GM12865 (cell line): ENCODE data around the gene NOP16.

Source experiments
- DNase-seq: peaks from one replicate; pipeline ENCODE4 v3.0.0; 2010; ENCODE audit warnings: low read depth
- H3K4me3 ChIP-seq: 2 replicates; pipeline ENCODE4 v1.5.1; 2011; ENCODE audit warnings: mild to moderate bottlenecking, low read depth, low read length, control low read depth
- CTCF ChIP-seq: IDR thresholded peaks from 2 replicates; pipeline ENCODE4 v1.5.1; 2011; ENCODE audit warnings: low read length, control low read depth, low read depth, inconsistent platforms; ENCODE audit not compliant: insufficient read depth; ENCODE audit errors: missing control alignments

Gene NOP16

GRCh38 chr5:176342766-176343458 is 45.5 kb downstream of the NOP16 start:
- no peak for TF ChIP-seq CTCF

GRCh38 chr5:176342158-176342483 is 46.3 kb downstream of the NOP16 start:
- H3K4me3 ChIP-seq = no peak overlapping the region
- no peak for DNase-seq
- no peak for TF ChIP-seq CTCF

More at GRCh38 chr5:176342766-176343458, 45.5 kb downstream of the NOP16 start:
- DNase-seq = no peak
- no peak overlapping the region for H3K4me3 ChIP-seq

- H3K4me3 ChIP-seq = no peak overlapping the region
- no peak for DNase-seq
- TF ChIP-seq CTCF = no peak
Measured at GRCh38 chr5:176341325-176342157, 46.9 kb downstream of the NOP16 start.

GRCh38 chr5:176339304-176339703 is 49.1 kb downstream of the NOP16 start:
- no peak overlapping the region for H3K4me3 ChIP-seq
- no peak for DNase-seq
- TF ChIP-seq CTCF = no peak

GRCh38 chr5:176337913-176338312 is 50.5 kb downstream of the NOP16 start:
- DNase-seq = no peak
- no peak for TF ChIP-seq CTCF
- no peak overlapping the region for H3K4me3 ChIP-seq

GRCh38 chr5:176334031-176334770 is 54.2 kb downstream of the NOP16 start:
- no peak for TF ChIP-seq CTCF
- no peak overlapping the region for H3K4me3 ChIP-seq
- no peak for DNase-seq
